Measurements from ENCODE around the gene SLC44A2. TPM values are rescaled to one million over a fixed set of nuclear protein-coding genes. Genes with fewer than 3 reads are reported as not detected.

SLC44A2 gene
- total and polyA plus RNA-seq, 10 donors: 108 to 358 (median 225) TPM

DNA sequence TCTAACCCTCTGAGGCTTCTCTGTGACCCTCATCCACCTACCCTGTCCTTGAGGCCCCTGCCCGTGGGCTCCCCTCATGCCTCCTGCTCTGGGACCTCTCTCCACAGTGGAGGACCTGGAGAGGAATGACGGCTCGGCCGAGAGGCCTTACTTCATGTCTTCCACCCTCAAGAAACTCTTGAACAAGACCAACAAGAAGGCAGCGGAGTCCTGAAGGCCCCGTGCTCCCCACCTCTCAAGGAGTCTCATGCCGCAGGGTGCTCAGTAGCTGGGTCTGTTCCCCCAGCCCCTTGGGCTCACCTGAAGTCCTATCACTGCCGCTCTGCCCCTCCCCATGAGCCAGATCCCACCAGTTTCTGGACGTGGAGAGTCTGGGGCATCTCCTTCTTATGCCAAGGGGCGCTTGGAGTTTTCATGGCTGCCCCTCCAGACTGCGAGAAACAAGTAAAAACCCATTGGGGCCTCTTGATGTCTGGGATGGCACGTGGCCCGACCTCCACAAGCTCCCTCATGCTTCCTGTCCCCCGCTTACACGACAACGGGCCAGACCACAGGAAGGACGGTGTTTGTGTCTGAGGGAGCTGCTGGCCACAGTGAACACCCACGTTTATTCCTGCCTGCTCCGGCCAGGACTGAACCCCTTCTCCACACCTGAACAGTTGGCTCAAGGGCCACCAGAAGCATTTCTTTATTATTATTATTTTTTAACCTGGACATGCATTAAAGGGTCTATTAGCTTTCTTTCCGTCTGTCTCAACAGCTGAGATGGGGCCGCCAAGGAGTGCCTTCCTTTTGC lies 18.0 kb downstream of the SLC44A2 start:
- H3K27ac ChIP-seq: peak overlapping the region in 7 of 8 donors; percentile 54 to 76 (median 66)
- H3K27me3 ChIP-seq (replicated peaks in 1 of 7): no peaks in the 10 kb centered on the region
- H3K4me1 ChIP-seq: peaks cover 16 to 71% (median 38%) of the 10 kb centered on the region in 6 donors
- TF ChIP-seq POLR2AphosphoS5 (IDR thresholded peaks at IDR 0.05) (peak in 2 of 3 donors; percentile 29 to 54), POLR2A (IDR thresholded peaks at IDR 0.05) (no peak)
- TF ChIP-seq, protein P1, sequence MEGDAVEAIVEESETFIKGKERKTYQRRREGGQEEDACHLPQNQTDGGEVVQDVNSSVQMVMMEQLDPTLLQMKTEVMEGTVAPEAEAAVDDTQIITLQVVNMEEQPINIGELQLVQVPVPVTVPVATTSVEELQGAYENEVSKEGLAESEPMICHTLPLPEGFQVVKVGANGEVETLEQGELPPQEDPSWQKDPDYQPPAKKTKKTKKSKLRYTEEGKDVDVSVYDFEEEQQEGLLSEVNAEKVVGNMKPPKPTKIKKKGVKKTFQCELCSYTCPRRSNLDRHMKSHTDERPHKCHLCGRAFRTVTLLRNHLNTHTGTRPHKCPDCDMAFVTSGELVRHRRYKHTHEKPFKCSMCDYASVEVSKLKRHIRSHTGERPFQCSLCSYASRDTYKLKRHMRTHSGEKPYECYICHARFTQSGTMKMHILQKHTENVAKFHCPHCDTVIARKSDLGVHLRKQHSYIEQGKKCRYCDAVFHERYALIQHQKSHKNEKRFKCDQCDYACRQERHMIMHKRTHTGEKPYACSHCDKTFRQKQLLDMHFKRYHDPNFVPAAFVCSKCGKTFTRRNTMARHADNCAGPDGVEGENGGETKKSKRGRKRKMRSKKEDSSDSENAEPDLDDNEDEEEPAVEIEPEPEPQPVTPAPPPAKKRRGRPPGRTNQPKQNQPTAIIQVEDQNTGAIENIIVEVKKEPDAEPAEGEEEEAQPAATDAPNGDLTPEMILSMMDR (IDR thresholded peaks at IDR 0.05 in 8 of 11, conservative IDR thresholded peaks at IDR 0.05 in 3 of 11): no peak
- H3K4me3 ChIP-seq: no peak overlapping the region
- peaks cover 0 to 62% (median 48%) of the 10 kb centered on the region in 6 donors for H3K36me3 ChIP-seq
- intact Hi-C loops (cut with DNase I; ENCODE audit: low total_unique reads): no loop called here
- DNase-seq: no peak
- 40 to 62% (median 48%) methylated on average over 21 of the region's 21 CpGs for WGBS, 5 donors
- H3K9me3 ChIP-seq: no peaks in the 10 kb centered on the region

DNA sequence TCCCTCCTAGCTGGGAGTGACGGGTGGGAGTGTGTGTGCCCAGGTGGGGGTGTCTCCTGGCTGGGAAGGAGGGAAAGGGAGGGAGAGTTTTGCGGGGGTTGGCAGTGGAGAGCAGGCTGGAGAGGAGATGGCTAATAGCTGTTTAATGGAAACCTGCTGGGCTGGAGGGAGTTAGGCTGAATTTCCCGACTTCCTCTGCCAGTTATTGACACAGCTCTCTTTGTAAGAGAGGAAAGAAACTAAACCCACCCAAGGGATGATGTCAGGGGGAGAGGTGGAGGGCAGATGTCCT lies 18.6 kb downstream of the SLC44A2 start:
- Histone ChIP-seq H3K4me1 (peaks cover 16 to 65% (median 36%) of the 10 kb centered on the region in 6 donors), H3K9me3 (no peaks in the 10 kb centered on the region), H3K36me3 (peaks cover 0 to 57% (median 43%) of the 10 kb centered on the region in 6 donors), H3K27me3 (replicated peaks in 1 of 7) (no peaks in the 10 kb centered on the region), H3K4me3 (no peak overlapping the region), H3K27ac (peak overlapping the region; percentile 22 to 76 (median 62))
- TF ChIP-seq, protein P1 (IDR thresholded peaks at IDR 0.05 in 8 of 11, conservative IDR thresholded peaks at IDR 0.05 in 3 of 11): no peak
- intact Hi-C loops (cut with DNase I; ENCODE audit: low total_unique reads): loop anchor here (1.0 kb wide), 1 partner anchor 63 kb away; no protein-coding TSS in a partner anchor
- WGBS, 5 donors: 44 to 57% (median 49%) methylated on average over 3 of the region's 3 CpGs
- no peak for DNase-seq

DNA sequence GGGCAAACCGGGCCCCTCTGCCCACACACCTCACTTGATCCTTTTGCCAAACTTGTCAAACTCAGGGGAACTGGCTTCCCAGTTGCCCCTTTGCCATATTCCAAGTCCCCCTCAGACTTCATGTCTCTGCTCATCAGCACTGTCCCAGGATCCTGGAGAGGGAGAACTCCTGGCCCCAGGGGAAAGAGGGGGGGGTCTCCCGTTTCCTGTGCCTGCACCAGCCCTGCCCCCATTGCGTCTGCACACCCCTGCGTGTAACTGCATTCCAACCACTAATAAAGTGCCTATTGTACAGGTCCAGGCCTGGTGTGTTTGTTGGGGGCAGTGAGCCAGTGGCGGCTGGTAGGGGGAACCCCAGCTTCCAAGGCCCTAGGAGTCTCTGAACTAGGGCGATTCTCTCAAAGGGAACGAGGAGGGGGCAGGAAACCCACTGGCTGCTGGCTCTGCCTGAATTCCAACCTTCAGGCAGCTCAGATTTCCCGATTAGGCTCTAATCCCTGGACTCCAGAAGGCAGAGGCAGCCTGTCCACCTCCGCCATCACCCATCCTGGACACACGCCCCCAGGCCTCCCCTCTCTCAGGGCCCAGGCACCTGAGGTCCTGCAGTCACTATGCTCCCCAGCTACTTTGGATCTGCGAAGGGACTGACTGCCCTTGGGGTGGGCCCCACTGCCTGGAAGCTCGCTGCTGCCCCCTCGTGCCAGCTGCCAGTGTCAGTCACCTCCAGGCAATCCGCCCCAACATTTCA lies 19.1 kb downstream of the SLC44A2 start:
- peak; percentile 96 for DNase-seq
- TF ChIP-seq, protein P1 (IDR thresholded peaks at IDR 0.05 in 8 of 11, conservative IDR thresholded peaks at IDR 0.05 in 3 of 11): peak; percentile 85 to 99 (median 88)
- peak; percentile 81 to 86 (median 82) for TF ChIP-seq POLR2AphosphoS5 (IDR thresholded peaks at IDR 0.05)
- no peak for TF ChIP-seq POLR2A (IDR thresholded peaks at IDR 0.05)
- H3K9me3 ChIP-seq: no peaks in the 10 kb centered on the region
- peak overlapping the region; percentile 22 to 76 (median 62) for H3K27ac ChIP-seq
- intact Hi-C loops (cut with DNase I; ENCODE audit: low total_unique reads): loop anchor here (1.0 kb wide), 1 partner anchor 63 kb away; no protein-coding TSS in a partner anchor
- H3K4me1 ChIP-seq: peaks cover 16 to 60% (median 33%) of the 10 kb centered on the region in 6 donors
- peaks cover 0 to 52% (median 39%) of the 10 kb centered on the region in 6 donors for H3K36me3 ChIP-seq
- H3K27me3 ChIP-seq (replicated peaks in 1 of 7): no peaks in the 10 kb centered on the region
- WGBS, 5 donors: 13 to 24% (median 17%) methylated on average over 11 to 14 of the region's 14 CpGs
- no peak overlapping the region for H3K4me3 ChIP-seq
